Fibroblast of the aortic adventitia (primary cell): ENCODE results near the gene PDE11A. TPM values are rescaled to one million over a fixed set of nuclear protein-coding genes. Genes with fewer than 3 reads are reported as not detected.

ENCODE experiments used
- DNase-seq: peaks from one replicate; pipeline ENCODE4 v3.0.0-alpha.2; 2010; ENCODE audit warnings: low read depth
- H3K4me3 ChIP-seq: 2 replicates; pipeline ENCODE4 v1.5.1; 2011; ENCODE audit warnings: low read depth, mild to moderate bottlenecking, control low read depth, low read length, moderate library complexity
- total RNA-seq: library from RNA; depleted of rRNA; stranded (reverse); fragments of >200 nt; gene quantifications from 2 replicates; pipeline ENCODE4 v1.2.3, GENCODE V29; 2012; ENCODE audit warnings: low replicate concordance
- TF ChIP-seq, protein P1 (sequence below): IDR thresholded peaks from 2 replicates; pipeline ENCODE4 v1.5.1; 2011; ENCODE audit warnings: mild to moderate bottlenecking, low read length, control low read depth, inconsistent platforms; ENCODE audit not compliant: insufficient read depth

The PDE11A gene
- total RNA-seq, 1 donor = not detected

DNA sequence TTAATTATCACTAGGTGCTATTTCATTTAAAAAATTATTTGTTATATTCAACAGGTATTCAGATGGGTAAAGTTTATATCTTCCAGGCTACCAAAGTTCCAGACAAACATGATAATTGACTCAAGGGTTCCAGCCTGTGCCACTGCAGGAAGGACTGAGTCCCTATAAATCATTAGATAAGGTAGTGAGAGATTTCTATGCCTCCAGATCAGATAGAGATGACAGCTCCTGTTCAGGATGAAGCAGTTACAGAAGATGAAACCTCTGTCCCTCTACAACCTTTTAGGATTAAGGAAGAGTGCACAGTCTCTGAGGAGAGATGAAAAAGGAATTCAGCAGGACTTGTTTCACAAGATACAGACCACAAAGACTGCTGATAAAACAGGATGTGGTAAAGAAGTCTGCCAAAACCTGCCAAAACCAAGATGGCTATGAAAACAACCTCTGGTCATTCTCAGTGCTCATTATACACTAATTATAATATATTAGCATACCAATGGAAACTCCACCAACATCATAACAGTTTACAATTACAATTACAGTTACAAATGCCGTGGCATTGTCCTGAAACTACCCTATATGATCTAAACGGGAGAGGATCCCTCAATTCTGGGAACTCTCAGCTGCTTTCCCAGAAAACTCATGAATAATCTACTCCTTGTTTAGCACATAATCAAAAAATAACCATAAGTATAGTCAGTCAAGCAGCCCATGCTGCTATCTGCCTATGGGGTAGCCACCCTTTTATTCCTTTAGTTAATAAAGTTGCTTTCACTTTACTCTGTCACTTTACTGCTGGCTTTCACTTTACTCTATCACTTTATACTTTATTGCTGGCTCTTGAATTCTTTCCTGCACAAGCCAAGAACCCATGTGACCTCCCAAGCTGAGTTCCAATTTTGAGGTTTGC lies 288.5 kb downstream of the PDE11A start:
- no peak overlapping the region for H3K4me3 ChIP-seq
- TF ChIP-seq, protein P1, sequence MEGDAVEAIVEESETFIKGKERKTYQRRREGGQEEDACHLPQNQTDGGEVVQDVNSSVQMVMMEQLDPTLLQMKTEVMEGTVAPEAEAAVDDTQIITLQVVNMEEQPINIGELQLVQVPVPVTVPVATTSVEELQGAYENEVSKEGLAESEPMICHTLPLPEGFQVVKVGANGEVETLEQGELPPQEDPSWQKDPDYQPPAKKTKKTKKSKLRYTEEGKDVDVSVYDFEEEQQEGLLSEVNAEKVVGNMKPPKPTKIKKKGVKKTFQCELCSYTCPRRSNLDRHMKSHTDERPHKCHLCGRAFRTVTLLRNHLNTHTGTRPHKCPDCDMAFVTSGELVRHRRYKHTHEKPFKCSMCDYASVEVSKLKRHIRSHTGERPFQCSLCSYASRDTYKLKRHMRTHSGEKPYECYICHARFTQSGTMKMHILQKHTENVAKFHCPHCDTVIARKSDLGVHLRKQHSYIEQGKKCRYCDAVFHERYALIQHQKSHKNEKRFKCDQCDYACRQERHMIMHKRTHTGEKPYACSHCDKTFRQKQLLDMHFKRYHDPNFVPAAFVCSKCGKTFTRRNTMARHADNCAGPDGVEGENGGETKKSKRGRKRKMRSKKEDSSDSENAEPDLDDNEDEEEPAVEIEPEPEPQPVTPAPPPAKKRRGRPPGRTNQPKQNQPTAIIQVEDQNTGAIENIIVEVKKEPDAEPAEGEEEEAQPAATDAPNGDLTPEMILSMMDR = no peak
- peak; percentile 77 for DNase-seq

DNA sequence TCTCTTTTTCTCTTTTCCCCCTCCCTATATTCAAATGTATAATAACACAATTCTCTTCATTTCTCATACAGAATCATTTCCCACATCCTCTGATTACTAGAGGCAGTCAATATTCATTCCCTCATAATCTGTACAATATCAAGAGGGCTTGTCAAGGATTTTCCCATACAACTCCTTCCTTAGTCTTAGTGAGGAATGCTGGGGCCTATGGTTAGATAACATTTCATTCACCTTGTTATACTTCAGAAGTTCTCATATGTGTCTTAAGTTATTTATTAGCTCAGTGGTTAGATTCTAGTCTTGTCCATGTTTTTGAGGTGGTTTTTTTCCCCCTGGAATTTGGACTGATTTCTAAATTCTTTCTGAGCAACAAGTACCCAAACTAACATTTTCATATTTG lies 289.5 kb downstream of the PDE11A start:
- H3K4me3 ChIP-seq = no peak overlapping the region
- no peak for DNase-seq
- TF ChIP-seq, protein P1 = no peak

DNA sequence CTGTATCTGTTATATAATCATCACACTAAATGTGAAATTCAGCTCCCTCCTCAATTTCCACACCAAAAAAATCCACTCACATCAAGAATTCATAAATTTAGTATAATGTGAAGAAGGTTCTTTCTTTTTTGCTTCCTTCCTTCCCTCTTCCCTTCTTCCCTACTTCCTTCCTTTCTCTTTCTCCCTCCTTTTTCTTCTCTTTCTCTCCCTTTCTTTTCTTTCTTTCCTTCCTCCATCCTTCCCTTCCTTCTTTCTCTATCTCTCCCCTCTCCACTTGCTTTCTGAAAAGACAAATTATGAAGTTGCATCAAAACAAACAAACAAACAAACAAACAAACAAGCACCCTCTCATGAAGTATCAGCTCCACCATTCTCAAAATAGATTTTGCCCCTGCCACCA lies 290.0 kb downstream of the PDE11A start:
- no peak for DNase-seq
- TF ChIP-seq, protein P1 = no peak
- no peak overlapping the region for H3K4me3 ChIP-seq

DNA sequence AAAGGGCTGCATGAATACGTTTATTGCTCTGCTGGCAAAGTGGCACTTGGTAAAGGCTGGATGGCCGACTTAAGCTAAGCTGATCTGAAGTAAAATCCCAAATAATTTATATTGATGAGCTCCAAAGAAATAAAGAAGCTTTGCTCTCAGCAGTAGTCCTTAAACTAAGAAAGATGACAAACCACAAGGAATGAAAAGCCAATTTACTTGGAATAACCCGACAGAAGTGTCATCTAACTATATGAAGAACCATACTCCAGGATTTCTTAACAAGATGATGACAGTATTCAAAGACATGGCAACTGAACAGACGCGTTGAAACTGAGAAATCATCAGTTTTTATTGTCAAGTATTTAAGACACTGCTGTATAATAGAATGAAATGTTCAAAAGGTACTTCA lies 294.1 kb downstream of the PDE11A start:
- DNase-seq = no peak
- H3K4me3 ChIP-seq = no peak overlapping the region
- TF ChIP-seq, protein P1 = no peak

DNA sequence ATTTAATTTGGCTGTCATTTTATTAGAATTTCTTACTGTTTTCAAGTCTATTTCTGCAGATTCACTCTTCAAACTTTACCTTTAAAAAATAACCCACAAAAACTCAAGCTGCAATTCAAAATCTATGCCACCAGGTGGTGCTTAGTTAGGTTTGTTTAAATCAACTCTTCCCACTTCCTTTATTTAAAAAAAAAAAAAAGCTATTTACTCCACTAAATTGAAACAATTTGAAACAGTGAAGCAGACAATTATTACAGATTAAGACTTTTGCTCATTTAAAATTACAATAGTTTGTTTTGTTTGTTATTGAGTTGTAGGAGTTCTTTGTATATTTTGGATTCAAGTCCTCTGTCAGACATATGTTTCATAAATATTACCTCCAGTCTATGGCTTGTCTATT lies 300.0 kb downstream of the PDE11A start:
- DNase-seq = peak; percentile 56

DNA sequence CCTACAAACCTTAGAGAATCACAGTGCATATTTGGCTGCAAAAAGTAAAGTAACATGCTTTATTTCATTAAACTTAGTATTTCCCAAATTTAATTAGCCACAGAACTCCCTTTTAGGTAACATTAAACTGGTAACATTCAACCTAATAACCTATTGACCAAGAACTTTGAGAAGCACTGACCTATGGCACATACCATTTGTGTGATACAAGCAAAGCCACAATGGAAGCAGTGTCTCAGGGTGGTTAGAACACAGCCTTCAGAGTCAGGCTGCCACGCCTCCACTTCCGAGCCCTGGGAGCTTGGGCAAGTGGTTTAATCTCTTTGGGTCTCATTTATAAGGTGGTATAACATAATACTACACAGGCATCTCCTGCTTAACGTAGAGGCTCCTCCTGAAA lies 301.4 kb downstream of the PDE11A start:
- no peak overlapping the region for H3K4me3 ChIP-seq
- no peak for DNase-seq
- TF ChIP-seq, protein P1 = no peak

More for the DNA sequence above, 300.0 kb downstream of the PDE11A start:
- H3K4me3 ChIP-seq = no peak overlapping the region
- TF ChIP-seq, protein P1 = peak; percentile 57
